HPDE6-E6E7 (cell line): ENCODE data around the gene PADI1.

ENCODE experiments used
- DNase-seq: peaks from one replicate; pipeline ENCODE4 v3.0.0; 2011; ENCODE audit warnings: missing footprints; ENCODE audit errors: extremely low spot score

The PADI1 gene

DNA sequence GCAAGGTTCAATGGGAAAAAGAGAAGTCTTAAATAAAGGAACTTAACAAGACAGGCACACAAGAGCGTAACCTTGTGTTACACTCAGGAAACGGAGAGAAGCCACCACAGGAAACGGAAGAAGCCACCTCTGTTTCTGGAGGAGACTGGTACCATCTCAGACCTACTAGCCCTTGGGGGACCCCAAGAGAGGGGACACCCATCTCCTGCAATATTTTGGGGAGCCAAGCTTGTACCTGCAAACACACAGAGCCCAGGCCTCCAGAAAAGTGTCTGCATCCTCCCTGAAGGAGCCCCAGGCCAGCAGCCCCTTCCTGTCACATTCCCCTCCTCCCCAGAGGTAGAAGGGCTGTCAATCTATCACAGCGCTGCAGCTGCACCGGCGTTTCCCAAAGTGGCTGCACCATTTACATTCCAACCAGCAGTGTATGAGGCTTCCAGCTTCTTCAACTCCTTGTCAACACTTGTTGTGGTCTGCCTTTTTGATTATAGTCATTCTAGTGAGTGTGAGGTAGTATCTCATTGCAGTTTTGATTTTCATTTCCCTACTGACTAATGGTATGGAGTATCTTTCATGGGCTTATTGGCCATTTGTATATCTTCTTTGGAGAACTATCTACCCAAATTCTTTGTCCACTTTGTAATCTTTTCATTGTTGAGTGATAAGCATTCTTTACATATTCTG, 23.0 kb upstream of the PADI1 start:
- no peak for DNase-seq

- DNase-seq: no peak
Measured at GRCh38 chr1:17183388-17184160, 21.4 kb upstream of the PADI1 start.

- no peak for DNase-seq
Measured at GRCh38 chr1:17184161-17184665, 20.7 kb upstream of the PADI1 start.

- DNase-seq: no peak
Measured at GRCh38 chr1:17184822-17185484, 20.0 kb upstream of the PADI1 start.

DNA sequence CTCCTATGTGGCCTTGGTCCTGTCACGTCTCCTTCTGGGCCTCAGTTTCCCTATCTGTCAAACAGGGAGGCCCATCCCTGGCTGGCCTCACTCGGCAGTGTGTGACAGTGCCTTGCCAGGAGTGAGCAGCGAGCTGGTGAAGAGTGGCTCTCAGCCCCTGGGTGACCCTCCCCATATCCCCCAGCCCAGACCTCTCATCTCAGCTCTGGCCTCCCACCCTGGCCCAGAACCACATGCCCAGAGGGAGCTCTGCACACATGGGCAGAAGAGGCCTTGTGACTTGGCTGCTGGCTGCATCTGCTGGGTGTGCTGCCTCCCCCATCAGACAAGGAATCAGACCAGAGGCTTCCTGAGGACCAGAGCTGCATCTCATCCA, 19.5 kb upstream of the PADI1 start:
- DNase-seq: no peak

DNA sequence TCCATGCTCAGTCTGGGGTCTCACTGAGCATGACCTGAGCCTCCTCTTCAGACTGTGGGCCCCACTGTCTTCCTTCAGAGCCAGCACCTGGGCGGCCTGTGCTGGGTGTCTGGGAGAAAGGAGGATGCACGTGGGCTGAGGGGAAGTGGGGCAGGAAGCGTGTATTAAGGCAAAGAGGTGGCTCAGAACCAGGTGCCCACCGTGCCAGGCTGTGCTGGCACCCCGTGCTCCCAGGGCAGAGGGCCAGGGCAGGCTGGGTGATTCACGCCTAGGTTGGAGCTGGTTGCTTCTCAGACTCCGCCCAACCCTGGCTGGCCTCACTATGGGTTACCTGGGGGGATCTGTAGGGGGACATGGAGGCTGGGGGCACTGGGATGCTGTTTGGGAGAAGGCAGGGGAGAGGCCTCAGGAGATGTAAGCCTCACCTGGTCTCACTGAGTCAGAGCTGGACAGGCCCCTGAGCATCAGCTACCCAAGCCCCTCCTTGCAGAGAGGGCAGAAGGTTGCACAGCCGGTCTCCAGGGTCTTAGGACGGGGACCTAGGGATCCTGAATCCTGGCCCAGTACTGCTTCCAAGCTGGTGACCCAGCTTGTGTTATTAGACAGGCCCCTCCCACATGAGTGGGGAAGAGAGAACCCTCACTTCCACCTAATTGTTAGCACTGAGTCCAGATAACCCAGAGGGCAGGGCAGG, 18.6 kb upstream of the PADI1 start:
- no peak for DNase-seq

DNA sequence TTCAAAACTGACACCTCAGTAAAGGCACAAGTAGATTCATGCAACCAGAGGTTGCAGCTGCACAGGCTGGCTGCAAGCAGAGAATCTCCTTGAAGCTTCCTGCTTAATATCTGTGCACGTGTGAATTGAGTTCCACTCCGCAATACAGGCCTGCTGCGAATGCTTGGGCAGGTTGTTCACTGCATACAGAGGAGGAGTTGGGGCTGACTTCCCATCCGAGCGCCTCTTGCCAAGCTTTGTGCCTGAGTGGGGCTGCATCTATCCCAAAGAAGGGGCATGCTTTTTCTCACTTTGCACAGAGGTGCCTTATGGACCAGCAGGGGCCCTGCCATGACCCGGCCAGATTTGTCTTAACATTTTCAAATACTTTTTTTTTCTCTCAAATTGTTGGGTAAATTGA, 17.9 kb upstream of the PADI1 start:
- no peak for DNase-seq

DNA sequence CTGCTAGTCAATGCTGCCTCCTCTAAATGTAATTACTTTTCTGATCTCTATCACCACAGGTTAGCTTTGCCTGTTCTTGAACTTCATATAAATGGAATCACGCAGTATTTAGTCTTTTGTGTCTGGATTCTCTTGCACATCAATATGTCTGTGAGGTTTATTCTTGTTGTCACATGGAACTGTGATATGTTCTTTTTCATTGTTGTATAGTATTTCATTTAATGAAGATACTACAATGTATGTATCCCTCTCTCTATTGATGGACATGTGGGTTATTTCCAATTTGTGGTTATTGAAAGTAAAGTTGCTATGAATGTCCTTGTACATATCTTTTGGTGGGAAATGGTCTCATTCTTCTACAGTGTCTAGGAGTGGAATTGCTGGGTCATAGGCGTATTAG, 16.7 kb upstream of the PADI1 start:
- no peak for DNase-seq

GRCh38 chr1:17188889-17189631, 15.9 kb upstream of the PADI1 start:
- DNase-seq: no peak

DNA sequence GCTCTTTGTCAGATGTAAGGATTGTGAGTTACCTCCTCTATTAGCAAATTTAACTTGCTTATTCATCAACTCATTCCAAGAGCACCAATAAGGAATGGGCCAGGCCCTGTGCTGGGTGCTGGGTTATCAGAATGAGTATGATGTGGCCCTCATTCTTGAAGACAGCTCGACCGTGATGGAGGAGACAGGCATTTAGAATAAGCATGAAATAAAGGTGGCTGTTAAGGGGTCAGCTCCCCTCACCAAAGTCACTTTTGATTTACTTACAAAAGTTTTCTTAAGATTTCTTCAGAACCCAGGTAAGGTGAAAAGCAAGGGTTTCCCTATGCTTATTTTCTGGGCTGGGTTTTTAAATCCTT, 15.3 kb upstream of the PADI1 start:
- no peak for DNase-seq

GRCh38 chr1:17190010-17190995, 14.6 kb upstream of the PADI1 start:
- peak; percentile 90 for DNase-seq

GRCh38 chr1:17191990-17192242, 13.0 kb upstream of the PADI1 start:
- DNase-seq: no peak

- DNase-seq: no peak
Measured at GRCh38 chr1:17192394-17193221, 12.3 kb upstream of the PADI1 start.

GRCh38 chr1:17193222-17194132, 11.5 kb upstream of the PADI1 start:
- no peak for DNase-seq

GRCh38 chr1:17194133-17194475, 10.8 kb upstream of the PADI1 start:
- DNase-seq: no peak

DNA sequence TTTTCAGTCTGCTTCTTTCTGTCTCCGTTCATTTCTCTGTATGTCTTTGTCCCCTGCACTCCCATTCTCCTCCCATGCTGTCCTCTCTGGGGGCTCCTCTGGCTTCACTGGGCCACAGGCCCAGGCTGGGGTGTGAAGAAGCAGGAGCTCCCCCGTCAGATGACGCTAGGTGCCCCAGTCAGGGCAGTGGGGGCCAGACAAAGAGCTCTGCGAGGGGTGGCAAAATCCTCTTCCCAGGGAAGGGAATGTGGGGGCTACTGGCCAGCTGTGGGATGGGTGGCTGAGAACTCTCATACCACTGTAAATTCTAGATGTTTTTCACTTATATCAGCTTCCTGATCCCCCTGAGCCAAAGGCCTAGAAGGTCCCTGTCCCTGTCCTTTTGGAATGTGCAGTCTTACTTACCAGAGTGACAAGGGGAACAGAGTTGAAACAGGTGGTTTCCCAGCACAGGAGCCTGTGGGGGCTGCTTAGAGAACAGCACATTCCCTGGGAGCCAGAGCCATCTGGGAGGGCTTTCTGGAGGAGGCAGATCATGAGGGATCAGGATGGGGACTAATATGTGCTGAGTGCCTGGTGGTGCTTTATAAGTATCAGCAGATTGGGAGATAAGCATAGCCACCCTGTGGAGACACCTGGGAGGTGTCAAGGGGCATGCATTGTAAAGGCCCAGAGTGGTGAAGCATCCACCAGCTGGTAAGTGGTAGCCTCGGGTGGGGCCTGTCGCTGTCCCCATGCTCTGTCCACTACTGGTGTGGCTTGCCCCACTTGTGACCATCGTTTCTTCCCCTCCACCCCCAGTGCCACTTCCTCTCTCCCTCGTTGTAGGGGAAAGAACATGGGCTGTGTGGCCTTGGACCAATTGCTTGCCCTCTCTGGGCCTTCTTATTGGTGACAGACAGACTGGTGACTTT, 10.1 kb upstream of the PADI1 start:
- no peak for DNase-seq

DNA sequence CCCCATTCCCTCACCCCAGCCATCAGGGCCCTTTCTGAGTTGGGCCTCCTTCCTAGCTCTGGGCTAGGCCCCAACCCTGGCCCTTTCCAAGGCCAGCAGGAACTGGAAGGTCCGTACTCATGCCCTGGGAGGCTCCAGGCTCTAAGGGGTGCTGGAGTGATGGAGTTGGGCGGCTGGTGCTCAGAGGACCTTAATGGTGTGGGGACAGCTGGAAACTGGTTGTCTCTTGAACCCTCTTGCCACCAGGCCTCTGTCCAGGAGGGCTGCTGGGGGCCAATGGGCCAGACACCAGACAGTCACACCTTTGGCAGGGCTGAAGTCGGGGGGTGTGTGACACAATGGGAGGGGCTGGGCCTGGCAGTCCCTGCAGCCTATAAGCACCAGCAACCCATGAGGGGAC, 9.2 kb upstream of the PADI1 start:
- DNase-seq: no peak
